Astrocyte (in vitro differentiated cells and primary cell): Measurements from ENCODE around the gene VCAM1.

Source experiments
- CTCF ChIP-seq: IDR thresholded peaks from 2 replicates; pipeline ENCODE4 v1.5.1; 2011; ENCODE audit warnings: low read depth, mild to moderate bottlenecking, inconsistent platforms, low read length, moderate library complexity; ENCODE audit not compliant: insufficient read depth
- EZH2 ChIP-seq: IDR thresholded peaks from 2 replicates; pipeline ENCODE4 v1.6.1; 2012; ENCODE audit warnings: mild to moderate bottlenecking, low read length, inconsistent platforms; ENCODE audit not compliant: insufficient read depth

GRCh38 chr1:100704473-100704872, 15.1 kb upstream of the VCAM1 start:
- TF ChIP-seq EZH2 (no peak), CTCF (no peak)
